ENCODE data around the gene ADIPOR2. TPM values are rescaled to one million over a fixed set of nuclear protein-coding genes. Genes with fewer than 3 reads are reported as not detected.
"Not testable (repeated sequence)": the region's sequence is repeated elsewhere in the genome, so short reads cannot be mapped to it uniquely, and the experiment has no call there.

ADIPOR2 gene
- total RNA-seq, 1 donor from 2014 or later = 43.0 TPM

DNA sequence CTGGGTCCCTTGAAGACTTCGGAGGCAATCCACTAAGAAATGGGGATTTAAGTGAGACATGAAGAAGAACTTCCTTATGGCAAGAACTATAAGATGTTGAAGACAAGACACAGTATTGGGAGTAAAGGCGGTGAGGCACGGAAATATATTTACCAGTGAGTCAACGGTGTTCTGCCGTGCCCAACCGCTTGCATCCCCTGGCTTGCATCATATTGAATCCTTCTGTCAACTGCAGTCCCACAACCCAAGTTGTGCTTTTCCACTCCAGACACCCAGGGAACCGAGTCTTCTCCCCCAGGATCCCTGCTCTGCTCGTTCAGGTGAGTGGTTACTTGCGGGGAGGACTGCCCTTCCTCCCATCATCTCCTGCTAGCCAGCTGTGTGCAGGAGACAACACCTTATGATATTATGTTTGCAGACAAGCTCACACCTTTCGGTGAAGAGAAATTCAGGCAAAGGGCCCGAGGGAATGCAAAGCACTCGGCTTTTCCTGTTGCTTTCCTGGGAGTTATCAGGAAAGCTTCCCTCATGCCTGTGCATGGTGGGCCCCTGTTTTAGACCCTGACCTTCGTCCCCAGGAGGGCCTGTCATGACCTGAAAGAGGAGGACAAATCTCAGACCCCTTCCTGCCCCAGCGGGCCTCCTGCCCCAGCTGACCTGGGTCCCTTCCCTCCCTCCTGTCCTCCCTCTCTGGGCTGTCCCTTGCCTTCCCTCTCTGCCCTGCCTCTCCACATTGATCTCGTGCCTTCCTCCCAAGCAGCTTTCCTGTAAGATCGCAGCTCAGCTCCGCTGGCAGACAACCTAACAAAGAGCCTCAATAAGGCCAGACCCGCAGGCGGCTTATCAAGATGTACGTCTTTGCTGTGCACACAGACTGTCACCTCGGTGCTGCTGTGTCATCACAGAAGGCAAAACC, 125.2 kb downstream of the ADIPOR2 start:
- TF ChIP-seq, protein P1, sequence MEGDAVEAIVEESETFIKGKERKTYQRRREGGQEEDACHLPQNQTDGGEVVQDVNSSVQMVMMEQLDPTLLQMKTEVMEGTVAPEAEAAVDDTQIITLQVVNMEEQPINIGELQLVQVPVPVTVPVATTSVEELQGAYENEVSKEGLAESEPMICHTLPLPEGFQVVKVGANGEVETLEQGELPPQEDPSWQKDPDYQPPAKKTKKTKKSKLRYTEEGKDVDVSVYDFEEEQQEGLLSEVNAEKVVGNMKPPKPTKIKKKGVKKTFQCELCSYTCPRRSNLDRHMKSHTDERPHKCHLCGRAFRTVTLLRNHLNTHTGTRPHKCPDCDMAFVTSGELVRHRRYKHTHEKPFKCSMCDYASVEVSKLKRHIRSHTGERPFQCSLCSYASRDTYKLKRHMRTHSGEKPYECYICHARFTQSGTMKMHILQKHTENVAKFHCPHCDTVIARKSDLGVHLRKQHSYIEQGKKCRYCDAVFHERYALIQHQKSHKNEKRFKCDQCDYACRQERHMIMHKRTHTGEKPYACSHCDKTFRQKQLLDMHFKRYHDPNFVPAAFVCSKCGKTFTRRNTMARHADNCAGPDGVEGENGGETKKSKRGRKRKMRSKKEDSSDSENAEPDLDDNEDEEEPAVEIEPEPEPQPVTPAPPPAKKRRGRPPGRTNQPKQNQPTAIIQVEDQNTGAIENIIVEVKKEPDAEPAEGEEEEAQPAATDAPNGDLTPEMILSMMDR (IDR thresholded peaks at IDR 0.05) = no peak
- Mint-ChIP-seq H3K27ac (no peak overlapping the region), H3K4me3 (no peak overlapping the region), H3K36me3 (ENCODE audit: low read depth) (no peaks in the 10 kb centered on the region), H3K4me1 (peaks cover 4% of the 10 kb centered on the region), H3K9me3 (no peaks in the 10 kb centered on the region), H3K27me3 (peaks cover 32% of the 10 kb centered on the region)
- DNase-seq (no peak), ATAC-seq (ENCODE audit: low read depth) (no peak)
- ChIA-PET CTCF (interaction anchor here (0.8 to 1.4 kb wide), 2 partner anchors 124 to 181 kb away, joined by 3 to 5 read pairs; no protein-coding TSS in a partner anchor), POLR2A (no interaction called here)
- intact Hi-C loops (cut with micrococcal nuclease) = no loop called here

DNA sequence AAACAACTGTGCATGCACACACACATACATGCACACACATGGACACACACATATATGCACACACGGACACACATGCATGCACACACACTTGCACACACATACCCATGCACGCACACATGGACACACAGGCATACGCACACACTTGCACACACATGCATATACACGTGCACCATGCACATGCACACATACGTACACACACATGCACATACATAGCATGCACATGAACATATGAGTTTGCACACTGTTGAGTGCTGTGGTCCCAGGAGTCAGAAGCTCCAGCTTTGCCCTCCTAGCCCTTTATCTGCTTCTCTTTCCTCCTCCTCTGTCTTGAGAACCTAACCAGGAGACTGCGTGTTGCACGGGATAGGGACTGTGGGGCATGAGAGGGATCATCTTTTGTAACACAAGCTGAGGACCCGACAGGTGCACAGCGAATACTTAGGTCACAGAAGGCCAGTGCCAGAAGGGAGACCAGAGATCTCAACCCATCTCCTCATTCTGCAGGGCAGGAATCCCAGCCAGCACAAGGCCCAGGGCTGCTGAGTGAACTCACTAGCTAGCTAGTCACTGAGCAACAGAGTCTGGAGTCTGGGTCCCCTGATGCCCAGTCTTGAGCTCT, 126.0 kb downstream of the ADIPOR2 start:
- no peak overlapping the region for H3K27ac Mint-ChIP-seq
- DNase-seq (no peak), ATAC-seq (ENCODE audit: low read depth) (no peak)
- intact Hi-C loops (cut with micrococcal nuclease) = no loop called here
- peaks cover 4% of the 10 kb centered on the region for H3K4me1 Mint-ChIP-seq
- ChIA-PET POLR2A (no interaction called here), CTCF (no interaction called here)
- TF ChIP-seq, protein P1 (IDR thresholded peaks at IDR 0.05) = no peak
- no peaks in the 10 kb centered on the region for H3K9me3 Mint-ChIP-seq
- no peak overlapping the region for H3K4me3 Mint-ChIP-seq
- peaks cover 35% of the 10 kb centered on the region for H3K27me3 Mint-ChIP-seq
- no peaks in the 10 kb centered on the region for H3K36me3 Mint-ChIP-seq (ENCODE audit: low read depth)

DNA sequence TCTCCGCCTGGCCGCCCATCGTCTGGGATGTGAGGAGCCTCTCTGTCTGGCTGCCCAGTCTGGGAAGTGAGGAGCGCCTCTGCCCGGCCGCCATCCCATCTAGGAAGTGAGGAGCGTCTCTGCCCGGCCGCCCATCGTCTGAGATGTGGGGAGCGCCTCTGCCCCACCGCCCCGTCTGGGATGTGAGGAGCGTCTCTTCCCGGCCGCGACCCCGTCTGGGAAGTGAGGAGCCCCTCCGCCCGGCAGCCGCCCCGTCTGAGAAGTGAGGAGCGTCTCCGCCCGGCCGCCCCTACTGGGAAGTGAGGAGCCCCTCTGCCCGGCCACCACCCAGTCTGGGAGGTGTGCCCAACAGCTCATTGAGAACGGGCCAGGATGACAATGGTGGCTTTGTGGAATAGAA, 127.1 kb downstream of the ADIPOR2 start:
- H3K27me3 Mint-ChIP-seq = peaks cover 41% of the 10 kb centered on the region
- H3K4me1 Mint-ChIP-seq; CTCF ChIA-PET; DNase-seq; POLR2A ChIA-PET; intact Hi-C loops (cut with micrococcal nuclease); H3K9me3 Mint-ChIP-seq; H3K27ac Mint-ChIP-seq; H3K36me3 Mint-ChIP-seq (ENCODE audit: low read depth); ATAC-seq (ENCODE audit: low read depth); H3K4me3 Mint-ChIP-seq: not testable (repeated sequence)

DNA sequence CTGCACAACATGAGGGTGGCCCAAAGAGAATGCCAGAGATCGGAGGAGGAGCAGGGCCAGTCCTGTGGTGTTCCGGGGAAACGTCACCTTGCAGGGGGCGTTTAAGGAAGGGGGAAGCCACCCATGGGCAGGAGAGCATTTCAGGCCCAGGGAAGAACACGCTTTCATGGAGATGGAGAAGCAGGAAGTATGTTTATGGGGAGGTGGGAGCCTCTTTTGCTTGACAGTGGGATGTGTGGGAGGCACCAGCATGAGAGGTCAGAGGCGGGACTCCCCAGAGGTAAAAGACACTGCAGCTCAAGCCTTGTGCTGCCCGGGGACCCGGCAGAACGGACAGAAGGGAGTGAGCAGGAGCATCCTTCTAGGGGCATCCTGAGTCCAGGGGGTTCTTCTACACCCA, 128.2 kb downstream of the ADIPOR2 start:
- intact Hi-C loops (cut with micrococcal nuclease) = no loop called here
- Mint-ChIP-seq H3K4me1 (no peaks in the 10 kb centered on the region), H3K27ac (no peak overlapping the region), H3K4me3 (no peak overlapping the region), H3K9me3 (no peaks in the 10 kb centered on the region), H3K36me3 (ENCODE audit: low read depth) (no peaks in the 10 kb centered on the region), H3K27me3 (peaks cover 41% of the 10 kb centered on the region)
- ChIA-PET CTCF (no interaction called here), POLR2A (no interaction called here)
- DNase-seq = no peak
- no peak for ATAC-seq (ENCODE audit: low read depth)
- TF ChIP-seq, protein P1 (IDR thresholded peaks at IDR 0.05) = no peak

DNA sequence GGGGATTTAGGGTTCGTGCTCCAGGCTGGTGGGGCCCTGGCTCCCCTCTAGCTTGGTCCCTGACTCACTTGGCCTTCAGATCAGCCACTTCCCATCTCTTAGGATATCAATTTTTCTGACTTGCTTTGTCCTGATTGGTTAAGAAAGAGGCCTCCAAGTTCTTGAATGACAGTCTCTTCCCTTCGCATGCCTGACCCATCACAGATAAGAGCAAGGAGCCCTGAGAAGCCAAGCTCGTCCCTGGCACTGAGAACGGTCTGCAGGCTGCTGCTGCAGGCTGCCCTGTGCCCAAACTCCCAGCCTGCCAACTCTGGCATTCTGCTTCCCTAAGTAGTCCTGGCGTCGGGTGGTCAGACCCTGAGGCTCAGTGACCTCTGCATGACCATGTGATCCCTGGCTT, 128.7 kb downstream of the ADIPOR2 start:
- peaks cover 40% of the 10 kb centered on the region for H3K27me3 Mint-ChIP-seq
- CTCF ChIA-PET = no interaction called here
- TF ChIP-seq, protein P1 (IDR thresholded peaks at IDR 0.05) = no peak
- ATAC-seq (ENCODE audit: low read depth) (no peak), DNase-seq (no peak)
- no peaks in the 10 kb centered on the region for H3K4me1 Mint-ChIP-seq
- intact Hi-C loops (cut with micrococcal nuclease) = no loop called here
- H3K9me3 Mint-ChIP-seq = no peaks in the 10 kb centered on the region
- no peak overlapping the region for H3K4me3 Mint-ChIP-seq
- no peak overlapping the region for H3K27ac Mint-ChIP-seq
- H3K36me3 Mint-ChIP-seq (ENCODE audit: low read depth) = no peaks in the 10 kb centered on the region
- POLR2A ChIA-PET = no interaction called here

Measured in activated B cell treated with CpG ODN at 0.5 μM for 24 hours (primary cell).